Left forelimb (tissue), 1 donor: ENCODE results near the gene SCD5.

Source experiments
- DNase-seq: peaks from one replicate; pipeline ENCODE4 v3.0.0-alpha.2; 2018; ENCODE audit warnings: low spot score

Gene SCD5

DNA sequence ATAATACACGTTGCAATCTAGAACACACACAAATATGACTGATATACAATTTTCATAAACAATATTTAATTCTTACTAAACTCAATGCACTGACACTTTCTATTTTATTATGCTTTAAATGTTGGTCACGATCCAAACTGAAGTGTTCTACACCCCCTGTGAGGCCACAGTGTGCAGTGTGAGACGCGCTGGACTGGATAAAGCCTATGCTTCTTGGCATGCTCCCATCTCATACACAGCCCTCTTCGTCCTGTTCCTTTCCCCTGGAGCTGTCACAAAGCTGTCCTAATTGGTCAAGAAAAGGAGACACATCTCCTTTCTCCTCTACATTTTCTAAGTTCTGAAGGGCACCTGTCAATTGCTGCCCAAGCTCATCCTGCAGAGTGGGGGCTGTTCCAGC, 72.0 kb downstream of the SCD5 start:
- DNase-seq, result no peak

- DNase-seq, result no peak
Observed at GRCh38 chr4:82721819-82722423, 76.7 kb downstream of the SCD5 start.

DNA sequence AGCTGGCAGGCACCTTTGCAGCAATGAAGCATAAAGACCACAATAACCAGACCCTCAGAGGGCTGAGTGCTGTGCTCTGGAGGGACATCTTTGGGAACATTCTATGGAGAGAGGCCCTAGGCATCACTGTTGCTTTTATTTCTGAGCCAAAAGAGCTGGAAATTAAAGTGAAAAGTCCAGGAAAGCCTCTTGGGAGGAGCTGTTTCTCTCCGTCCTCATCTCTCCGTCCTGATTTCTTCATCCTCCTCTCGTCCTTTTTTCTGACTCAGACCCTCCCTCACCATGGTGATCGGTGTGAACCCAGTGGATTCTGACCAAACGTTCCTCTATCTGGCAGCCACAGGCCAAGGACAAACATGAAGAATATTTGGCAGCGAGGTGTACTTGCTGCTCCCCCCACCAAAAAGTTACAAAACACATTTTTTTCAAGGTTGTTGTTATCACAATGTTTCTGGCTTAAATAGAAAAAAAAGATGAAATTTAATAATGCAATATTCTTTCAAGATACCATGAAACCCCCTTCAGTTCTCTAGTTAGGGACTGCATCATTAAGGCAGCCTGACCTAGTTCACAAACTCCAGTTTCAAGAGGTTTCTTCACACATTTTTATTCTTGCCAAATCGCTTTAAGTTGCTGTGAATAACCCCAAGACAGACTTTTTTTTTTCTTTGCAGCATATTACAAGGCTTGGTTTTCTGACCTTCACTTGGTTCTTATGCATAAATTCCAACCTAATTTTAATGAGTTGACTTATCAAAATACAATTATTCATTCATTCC, 80.2 kb downstream of the SCD5 start:
- DNase-seq, result no peak

- DNase-seq, result no peak
Observed at GRCh38 chr4:82715731-82716617, 82.6 kb downstream of the SCD5 start.

DNA sequence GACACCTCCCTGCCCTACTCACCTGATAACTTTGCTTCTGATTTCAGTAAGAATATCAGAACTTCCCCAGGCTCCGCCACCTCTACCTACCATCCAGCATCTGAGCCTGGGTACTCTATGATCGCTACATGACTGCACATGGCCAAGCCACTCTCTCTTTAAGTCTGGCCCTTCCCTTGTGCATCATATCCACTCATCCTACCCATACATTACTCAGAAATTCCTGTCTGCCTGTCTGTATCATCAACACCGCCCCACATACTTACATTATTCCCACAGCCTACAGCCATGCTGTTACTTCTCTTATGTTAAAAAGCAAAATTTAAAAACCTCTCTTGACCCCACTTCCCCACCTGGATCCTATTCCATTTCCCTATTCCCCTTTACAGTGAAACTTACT, 84.7 kb downstream of the SCD5 start:
- no peak for DNase-seq

DNA sequence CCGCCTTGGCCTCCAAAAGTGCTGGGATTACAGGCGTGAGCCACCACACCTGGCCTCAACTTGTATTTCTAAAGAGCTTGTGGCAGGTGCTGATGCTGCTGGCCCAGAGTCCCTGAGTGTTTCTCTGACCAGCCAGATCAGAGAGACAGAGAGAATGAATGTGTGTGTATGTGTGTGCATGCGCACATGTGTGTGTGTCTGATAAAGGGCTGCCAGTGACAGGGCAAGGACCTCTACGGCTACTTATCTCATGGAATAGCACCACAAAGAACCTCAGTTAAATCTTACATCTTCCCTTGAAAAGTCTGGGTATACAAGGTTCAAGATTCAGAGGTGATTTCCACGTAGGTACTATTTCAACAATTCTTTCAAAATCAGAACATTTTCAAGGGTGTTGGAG, 86.0 kb downstream of the SCD5 start:
- no peak for DNase-seq

GRCh38 chr4:82711158-82711785, 87.3 kb downstream of the SCD5 start:
- no peak for DNase-seq

DNA sequence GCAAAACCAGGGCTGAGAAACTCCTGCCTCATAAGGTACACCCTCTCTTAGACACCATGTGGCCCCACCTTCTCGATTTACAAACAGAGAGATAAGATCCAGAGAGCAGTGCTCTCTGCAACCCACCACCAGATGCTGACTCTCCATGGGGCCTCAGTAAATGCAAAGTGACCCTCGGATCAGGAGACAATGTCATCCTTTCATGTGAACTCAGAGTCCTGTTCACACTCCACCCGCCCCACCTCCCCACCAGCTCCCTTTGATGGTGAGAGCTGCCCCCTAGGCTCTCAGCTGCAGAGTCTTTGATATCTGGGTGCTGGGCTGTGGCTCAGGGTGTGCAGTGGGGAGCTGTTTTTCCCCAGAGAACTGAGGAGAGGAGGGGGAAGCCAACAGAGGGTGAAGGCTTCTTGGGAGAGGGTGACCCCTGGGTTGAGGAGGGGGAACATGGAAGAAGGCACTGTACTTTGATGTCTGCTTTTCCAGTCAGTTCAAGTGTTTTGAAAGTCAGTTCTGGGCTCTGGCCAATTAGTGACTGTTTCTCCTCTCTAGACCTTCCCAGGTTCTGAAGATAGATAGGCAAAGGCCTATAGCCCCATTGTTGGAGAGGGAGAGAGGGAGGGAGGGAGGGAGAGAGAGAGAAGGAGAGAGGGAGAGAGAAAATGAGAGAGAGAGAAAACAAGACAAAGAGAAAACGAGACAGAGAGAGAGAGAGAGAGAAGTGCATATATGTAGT, 88.2 kb downstream of the SCD5 start:
- no peak for DNase-seq

DNA sequence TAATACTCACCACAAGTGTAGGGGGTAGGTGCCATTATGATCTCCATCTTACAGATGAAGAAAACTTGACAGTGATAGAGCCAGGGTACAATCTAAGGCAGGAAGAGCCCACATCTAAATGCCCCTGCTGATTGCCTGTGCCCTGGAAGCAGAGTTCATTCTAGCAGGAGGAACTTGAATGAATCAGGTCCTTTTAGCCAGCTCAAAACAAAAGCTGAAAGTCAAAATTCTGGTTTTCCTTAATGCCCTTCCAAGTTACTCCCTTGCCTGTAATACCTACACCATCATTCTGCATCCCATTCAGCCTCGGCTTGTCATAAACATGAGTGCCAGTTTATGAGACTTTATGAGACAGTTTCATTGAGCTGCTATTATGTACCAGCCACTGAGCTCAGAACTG, 89.6 kb downstream of the SCD5 start:
- no peak for DNase-seq

GRCh38 chr4:82706349-82707000, 92.1 kb downstream of the SCD5 start:
- no peak for DNase-seq

DNA sequence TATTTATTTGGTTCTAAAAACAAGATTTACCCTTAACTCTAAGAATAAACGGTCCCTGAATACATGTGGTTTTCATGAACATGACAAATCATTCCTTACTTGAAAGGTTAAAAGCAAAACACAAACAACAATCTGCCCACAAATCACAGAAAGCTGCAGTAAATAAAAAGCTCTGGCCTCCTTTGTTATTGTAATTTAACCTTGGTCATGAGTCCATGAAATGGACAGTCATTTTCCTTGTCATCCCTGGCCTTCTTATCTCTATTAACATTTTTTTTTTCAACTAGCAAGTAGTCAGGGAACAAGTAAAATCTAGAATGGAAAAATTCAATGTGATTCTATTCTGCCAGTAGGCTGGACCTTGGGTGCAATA, 92.7 kb downstream of the SCD5 start:
- DNase-seq, result no peak

DNA sequence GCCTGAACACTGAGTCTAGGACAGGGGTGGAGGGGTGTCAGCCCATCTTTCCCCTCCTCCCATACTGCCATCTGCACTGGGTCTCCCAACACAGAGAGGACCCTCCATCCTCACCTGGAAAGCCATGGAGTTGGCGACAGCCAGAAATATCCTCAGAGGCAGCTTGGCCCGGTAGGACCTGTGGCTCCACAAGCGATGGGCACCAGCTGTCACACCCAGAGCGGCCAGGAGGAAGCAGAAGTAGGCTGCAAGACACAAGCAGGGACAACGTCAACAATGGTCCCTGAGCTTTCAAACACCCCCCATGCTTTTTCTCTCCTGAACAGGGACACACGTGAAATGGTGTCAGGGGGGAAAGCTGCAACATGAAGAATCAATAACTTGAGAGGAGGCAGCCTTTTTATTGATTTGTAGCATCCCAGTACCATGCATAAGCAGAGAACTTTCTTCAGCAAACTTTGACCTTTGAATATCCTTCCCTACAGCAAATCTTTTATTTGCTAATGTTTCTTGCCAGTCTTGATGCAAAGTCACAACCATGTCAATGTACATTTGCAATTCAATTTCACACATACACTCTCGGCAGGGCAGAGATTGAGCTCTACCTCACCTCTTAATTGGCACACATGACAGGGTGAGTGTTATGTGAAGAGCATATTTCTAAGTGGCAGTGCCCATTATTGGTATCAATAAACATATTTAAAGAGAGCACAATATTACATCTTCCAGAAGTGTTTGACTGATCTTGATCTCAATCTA, 93.2 kb downstream of the SCD5 start:
- no peak for DNase-seq

DNA sequence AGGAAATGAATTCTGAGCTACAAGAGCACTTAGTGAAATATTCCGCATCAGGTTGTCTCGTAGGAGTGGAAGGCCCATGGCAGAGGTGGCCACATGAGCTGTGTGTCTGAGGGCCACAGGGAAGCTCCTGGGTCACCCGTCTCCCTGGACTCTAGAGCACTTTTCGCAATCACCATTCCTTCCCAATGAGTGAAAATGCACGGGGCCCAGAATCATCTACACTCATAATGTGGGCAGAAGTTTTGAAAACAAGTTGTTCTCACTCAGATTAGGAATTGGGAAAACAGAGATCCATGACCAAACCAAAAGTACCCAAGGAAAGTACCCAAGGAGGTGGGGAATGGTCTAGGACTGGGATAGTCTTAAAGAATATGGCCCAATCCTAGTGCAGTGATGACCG, 94.4 kb downstream of the SCD5 start:
- DNase-seq, result no peak

DNA sequence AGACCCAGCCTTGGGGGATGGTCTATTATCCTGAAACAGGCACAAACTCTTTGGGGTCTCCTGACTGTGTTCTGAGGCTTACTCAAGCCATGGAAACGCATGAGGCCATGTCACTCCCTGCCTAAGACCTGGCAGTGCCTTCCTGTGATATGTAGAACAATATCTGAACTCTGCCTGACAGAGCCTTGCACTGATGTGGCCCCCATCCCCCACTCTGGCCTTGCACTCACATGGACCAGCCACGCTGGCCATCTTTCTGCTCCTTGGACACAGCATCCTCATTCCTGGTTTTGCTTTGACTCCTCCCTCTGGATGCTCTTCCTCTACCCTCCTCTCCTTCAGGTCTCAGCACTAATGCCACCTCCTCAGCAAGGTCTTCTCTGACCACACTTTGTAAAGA, 100.2 kb downstream of the SCD5 start:
- DNase-seq, result no peak

- no peak for DNase-seq
Observed at GRCh38 chr4:82697561-82697960, 101.0 kb downstream of the SCD5 start.

- no peak for DNase-seq
Observed at GRCh38 chr4:82696117-82696860, 102.3 kb downstream of the SCD5 start.

DNA sequence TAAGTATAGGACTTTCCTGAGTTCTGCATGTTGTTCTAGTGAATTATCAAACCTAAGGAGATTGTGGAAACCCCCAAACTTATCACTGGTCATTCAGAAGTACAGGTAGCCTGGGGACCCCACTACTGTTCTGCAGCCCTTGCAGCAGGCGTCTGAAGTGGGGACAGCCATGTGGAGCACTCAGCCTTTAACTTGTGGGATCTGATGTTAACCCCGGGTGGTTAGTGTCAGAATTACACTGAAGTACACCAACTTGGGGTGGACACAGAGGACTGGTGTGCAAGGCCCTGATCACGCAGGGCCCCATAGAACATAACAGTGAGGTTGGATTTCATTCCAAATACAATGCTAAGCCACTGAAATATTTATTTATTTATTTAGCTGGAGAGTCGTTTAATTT, 103.7 kb downstream of the SCD5 start:
- no peak for DNase-seq

- no peak for DNase-seq
Observed at GRCh38 chr4:82694046-82694445, 104.5 kb downstream of the SCD5 start.

GRCh38 chr4:82692101-82692780, 106.4 kb downstream of the SCD5 start:
- no peak for DNase-seq
